NAMALWA (cell line): ENCODE results near the gene HIVEP2.
"Not testable (repeated sequence)": the region's sequence is repeated elsewhere in the genome, so short reads cannot be mapped to it uniquely, and the experiment has no call there.

Experiments
- DNase-seq: peaks from one replicate; pipeline ENCODE4 v3.0.0-alpha.2; 2015; ENCODE audit warnings: low spot score

HIVEP2 gene

DNA sequence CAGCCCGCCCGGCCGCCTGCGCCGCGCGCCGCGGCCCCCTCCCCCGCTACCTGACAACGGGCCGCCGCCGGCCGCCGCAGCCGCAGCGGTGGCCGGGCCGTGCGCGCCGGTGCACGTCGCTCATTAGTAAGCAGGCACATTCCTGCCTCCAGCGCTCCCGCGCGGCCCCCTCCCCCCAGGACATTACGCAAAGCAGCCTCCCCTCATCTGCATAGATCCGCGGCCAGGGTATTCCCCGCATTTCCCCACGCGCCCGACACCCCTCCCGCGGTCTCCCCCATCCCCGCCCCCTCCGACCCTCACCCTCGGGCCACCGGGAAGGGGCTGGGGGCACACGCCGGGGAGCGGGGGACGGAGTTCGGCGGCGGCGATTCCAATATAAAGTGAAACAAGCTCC is at the start of gene HIVEP2:
Gene HIVEP2, minus strand, starts transcription at position 128 of the 397 bp plus-strand sequence. CDS start 170,438 bp downstream, outside the sequence.
- peak; percentile 74 for DNase-seq

GRCh38 chr6:142993977-142994376 is 49.0 kb upstream of the HIVEP2 start:
- no peak for DNase-seq

- DNase-seq, result no peak
Measured at GRCh38 chr6:142987490-142987889, 42.5 kb upstream of the HIVEP2 start.

GRCh38 chr6:142985281-142985680 is 40.3 kb upstream of the HIVEP2 start:
- DNase-seq, result no peak

GRCh38 chr6:142984386-142984785 is 39.4 kb upstream of the HIVEP2 start:
- no peak for DNase-seq

DNA sequence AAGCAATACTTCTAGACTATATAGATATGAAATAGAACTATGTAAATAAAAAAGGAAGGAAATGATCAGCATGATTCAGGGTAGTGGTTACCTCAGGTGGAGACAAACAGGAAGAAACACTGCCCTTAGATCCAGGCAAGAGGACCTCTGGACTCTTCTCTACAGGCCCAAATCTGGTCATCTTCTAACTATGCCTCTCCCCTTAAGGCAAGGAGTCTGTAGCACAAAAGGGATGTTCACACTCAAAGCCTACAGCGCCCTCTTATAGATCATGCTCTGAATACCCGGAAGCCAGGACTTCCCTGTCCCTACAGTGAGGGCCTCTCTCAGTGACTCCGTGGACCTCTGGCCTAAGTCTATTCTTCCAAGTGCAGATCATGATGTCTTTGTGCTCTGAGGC is 30.4 kb upstream of the HIVEP2 start:
- DNase-seq, result no peak

DNA sequence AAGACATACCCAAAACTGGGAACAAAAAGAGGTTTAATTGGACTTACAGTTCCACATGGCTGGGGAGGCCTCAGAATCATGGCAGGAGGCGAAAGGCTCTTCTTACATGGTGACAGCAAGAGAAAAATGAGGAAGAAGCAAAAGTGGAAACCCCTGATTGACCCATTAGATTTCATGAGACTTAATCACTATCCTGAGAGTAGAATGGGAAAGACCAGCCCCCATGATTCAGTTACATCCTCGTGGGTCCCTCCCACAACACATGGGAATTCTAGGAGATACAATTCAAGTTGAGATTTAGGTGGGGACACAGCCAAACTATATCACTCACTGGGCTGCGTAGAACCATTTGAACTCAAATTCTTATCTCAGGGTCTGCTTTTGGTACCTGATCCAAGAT is 26.0 kb upstream of the HIVEP2 start:
- not testable (repeated sequence) for DNase-seq

GRCh38 chr6:142968601-142969000 is 23.6 kb upstream of the HIVEP2 start:
- no peak for DNase-seq

DNA sequence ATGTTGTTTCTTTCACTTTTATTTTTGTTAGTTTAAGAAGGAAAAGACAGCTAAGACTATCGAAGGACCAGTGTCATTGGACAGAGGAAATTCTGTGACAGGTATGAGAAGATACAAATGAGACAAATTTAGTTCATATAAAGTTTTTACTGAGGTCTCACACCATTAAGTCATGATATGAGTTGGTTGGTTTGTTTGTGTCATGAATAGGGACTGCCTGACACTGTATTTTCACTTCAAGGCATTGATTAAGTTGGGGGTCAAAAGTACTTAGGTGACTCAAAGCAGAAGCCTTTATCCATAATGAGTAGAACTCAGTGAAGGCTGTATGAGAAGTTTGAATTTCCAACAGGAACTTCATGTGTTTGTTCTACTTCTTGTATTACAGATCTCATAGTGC is 21.3 kb upstream of the HIVEP2 start:
- no peak for DNase-seq

DNA sequence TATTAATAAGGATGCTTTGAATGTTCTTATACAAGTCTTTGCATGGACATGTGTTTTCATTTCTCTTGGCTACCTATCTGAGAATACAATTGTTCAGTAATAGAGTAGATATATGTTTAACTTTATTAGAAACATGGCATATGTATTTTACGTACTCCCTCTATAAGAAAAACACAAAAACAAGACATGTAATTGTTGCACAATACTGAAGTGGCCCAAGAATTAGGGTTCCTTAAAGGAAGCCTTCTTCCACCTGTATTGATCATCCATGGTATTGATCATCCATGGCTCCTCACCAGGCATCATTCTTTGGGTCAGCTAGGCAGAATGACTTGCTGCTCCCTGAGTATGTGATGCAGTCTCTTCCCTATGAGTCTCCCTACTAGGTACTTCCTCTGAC is 20.2 kb upstream of the HIVEP2 start:
- no peak for DNase-seq

GRCh38 chr6:142960098-142960497 is 15.1 kb upstream of the HIVEP2 start:
- no peak for DNase-seq

GRCh38 chr6:142958343-142958742 is 13.4 kb upstream of the HIVEP2 start:
- DNase-seq, result no peak

GRCh38 chr6:142956726-142957125 is 11.8 kb upstream of the HIVEP2 start:
- DNase-seq, result no peak

DNA sequence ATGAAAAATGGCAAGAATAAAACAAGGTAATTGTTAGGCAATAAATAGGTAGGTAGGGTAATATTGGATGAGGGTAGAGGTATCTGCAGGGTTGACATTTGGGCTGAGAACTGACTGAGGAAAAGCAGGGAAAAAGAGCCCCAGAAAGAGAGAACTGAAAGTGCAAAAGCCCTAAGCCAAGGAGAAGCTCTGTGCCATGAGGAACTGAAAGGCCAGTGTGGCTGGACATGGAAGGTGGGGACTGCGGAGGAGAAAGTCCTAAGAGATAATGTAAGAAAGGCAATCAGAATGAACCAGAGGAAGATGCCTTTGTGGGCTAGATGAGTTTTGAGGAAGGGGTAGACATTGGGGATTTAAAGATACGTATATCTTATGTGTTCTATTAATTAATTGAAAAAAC is 9.9 kb upstream of the HIVEP2 start:
- DNase-seq, result no peak

DNA sequence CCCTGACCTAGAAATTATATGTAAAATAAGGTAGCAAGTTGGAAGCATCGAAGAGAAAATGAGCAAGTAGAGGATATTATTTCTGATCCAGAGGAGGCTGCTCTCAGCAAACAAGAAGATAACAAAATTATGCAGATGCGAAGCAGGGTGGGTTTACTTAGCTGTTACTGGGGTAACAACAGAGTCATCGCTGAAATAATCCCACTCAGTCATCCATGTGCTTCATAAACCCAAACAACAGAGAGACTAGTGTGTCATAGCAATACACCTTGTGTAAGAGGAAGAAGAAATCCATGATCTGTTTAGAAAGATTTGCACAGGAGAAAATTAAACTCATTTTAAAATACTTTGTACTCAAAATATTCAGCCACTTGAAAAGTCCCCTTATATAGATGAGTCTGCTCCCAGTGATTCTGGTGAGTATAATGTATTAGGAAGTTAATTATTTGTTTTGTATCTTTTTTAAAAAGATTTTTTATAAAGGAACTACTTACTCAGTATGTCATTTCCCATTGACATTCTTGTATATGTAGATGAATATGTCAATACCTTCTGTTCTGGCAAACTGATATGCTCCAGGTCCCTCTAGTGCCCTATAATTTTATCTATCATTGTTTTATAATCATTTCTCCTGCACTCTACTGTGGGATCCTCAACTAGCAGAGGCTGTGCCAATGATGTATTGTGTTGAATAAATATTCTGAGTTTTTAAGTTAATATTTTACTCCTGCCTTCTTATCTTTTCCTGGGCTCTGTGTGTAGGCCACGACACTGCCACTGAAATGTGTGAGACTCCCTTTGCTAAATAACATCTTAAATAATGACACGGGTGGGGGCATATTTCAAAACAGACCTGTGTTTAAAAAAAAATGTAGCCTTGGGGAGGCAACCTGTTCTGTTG is 8.6 kb upstream of the HIVEP2 start:
- DNase-seq, result no peak

DNA sequence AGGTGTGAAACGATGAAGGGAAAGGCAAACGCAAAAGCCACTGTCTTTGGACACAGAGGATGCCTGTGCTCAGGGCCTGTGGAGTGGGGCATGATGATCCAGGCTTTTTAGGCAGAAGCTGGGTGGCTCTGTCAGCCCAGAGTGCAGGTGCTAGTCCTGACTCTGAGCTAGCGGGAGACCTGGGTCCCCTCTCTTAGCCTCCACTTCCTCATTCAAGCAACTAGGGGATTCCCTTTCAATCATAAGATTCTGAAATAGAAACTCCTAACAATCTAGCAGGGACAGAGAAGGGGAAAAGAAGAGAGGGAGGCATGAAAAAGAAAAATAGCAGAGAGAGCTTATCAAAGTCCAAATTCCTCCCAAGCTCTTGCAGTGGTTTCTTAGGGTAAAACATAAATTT is 7.6 kb upstream of the HIVEP2 start:
- DNase-seq, result peak; percentile 66

DNA sequence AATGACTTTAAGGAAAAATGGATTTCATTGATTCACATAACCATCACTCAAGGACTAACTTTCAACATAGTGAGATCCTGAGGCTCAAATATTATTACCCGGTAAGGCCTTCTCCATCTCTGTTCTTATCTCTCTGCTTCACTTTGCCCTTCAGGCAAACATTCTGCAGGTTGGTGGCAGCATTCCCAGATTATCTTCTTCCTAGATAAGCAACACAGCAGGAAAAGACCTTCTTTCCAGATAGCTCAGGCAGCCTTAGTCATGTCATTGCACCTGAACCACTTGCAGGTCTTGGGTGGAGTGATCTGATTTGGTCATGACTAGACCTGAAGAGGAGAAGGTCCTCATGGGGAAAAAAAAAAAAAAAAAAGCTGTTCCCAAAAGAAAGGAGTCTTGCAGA is 5.3 kb upstream of the HIVEP2 start:
- DNase-seq, result no peak

GRCh38 chr6:142947714-142948480 is 2.9 kb upstream of the HIVEP2 start:
- peak; percentile 79 for DNase-seq

GRCh38 chr6:142946924-142947713 is 2.1 kb upstream of the HIVEP2 start:
- DNase-seq, result peak; percentile 79

- peak; percentile 81 for DNase-seq
Measured at GRCh38 chr6:142946181-142946923, 1.4 kb upstream of the HIVEP2 start.

DNA sequence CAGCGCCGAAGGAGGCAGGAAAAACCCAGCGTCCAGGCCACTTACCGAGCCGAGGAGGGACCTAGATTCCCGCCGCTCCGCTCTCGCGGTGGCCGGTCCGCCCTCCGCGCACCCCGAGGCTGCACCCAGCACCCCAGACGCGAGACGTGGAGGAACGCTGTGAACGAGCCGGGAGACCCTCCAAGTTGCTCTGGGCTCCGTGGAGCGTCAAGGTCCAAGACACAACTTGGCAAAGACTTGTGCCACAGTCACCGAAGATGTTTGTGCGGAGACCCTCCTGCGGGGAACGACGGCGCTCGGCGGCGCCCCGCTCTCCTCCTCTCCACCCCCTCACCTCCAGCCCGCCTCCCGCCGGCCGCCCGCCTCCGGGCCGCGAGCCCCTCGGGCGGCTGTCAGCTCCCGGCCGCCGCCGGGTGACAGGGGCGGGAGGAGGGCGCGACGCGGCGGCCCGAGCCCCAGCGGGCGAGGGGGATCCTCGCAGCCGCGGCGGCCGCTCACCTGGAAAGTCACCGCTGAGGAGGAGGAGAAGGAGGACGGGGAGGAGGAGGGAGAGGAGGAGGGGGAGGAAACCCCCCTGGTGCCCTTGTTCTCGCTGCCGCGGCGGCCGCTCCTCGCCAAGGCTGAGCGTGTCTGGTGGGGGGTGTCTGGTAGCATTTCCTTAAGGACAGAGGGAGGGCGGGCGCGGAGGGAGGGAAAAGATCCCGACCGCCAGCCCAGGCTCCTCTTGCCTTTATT is 637 bp upstream of the HIVEP2 start:
- peak; percentile 76 for DNase-seq
